Caco-2 (cell line): Measurements from ENCODE around the gene IL21R. TPM values are rescaled to one million over a fixed set of nuclear protein-coding genes. Genes with fewer than 3 reads are reported as not detected.

Source experiments
- BruUV-seq: library from RNA; stranded (reverse); fragments of 400-500 nt; replicated peaks from 2 replicates; lab custom pipeline; 2021; lab: Mats Ljungman, UMichigan
- CTCF ChIA-PET: fragments of 300-600 bp; sonication (Branson Sonifier 250); formaldehyde crosslinking; loops from one replicate; lab custom pipeline; 2022; ENCODE audit warnings: antibody characterized with exemption; lab: Charles Lee
- POLR2A ChIA-PET: fragments of 300-600 bp; sonication (Branson Sonifier 250); formaldehyde crosslinking; loops from one replicate; lab custom pipeline; 2022; ENCODE audit warnings: antibody characterized with exemption; lab: Charles Lee
- DNase-seq, 2 experiments: peaks; one replicate each; pipeline versions ENCODE4 v3.0.0 to v3.0.0-alpha.2; 2020 to 2022
- H3K27me3 ChIP-seq: replicated peaks from 2 replicates; pipeline ENCODE4 v1.6.0; 2011; ENCODE audit warnings: low read length; ENCODE audit not compliant: control insufficient read depth, insufficient read depth
- H3K36me3 ChIP-seq: 2 replicates; pipeline ENCODE4 v1.5.1; 2011; ENCODE audit warnings: low read length; ENCODE audit not compliant: control insufficient read depth, insufficient read depth
- H3K4me1 ChIP-seq: fragments of 250-450 bp; sonication (Bioruptor Pico); 2 replicates; pipeline ENCODE4 v1.5.1; 2020; ENCODE audit warnings: mild to moderate bottlenecking
- H3K4me3 ChIP-seq: 2 replicates; pipeline ENCODE4 v1.5.1; 2011; ENCODE audit warnings: low read depth, mild to moderate bottlenecking, control low read depth, low read length
- H3K9me3 ChIP-seq: fragments of 250-450 bp; sonication (Bioruptor Pico); 2 replicates; pipeline ENCODE4 v1.5.1; 2020; ENCODE audit warnings: mild to moderate bottlenecking, moderate library complexity
- H3K27ac Mint-ChIP-seq: one replicate; pipeline ENCODE4 v1.8.0; 2022; ENCODE audit warnings: mixed read lengths; ENCODE audit not compliant: unreplicated experiment
- H3K27me3 Mint-ChIP-seq: one replicate; pipeline ENCODE4 v1.8.0; 2022; ENCODE audit warnings: mixed read lengths; ENCODE audit not compliant: insufficient read depth, unreplicated experiment
- H3K36me3 Mint-ChIP-seq: one replicate; pipeline ENCODE4 v1.8.0; 2022; ENCODE audit warnings: mild to moderate bottlenecking, mixed read lengths; ENCODE audit not compliant: insufficient read depth, unreplicated experiment
- H3K4me1 Mint-ChIP-seq: one replicate; pipeline ENCODE4 v1.8.0; 2022; ENCODE audit warnings: low read depth, mixed read lengths; ENCODE audit not compliant: unreplicated experiment
- H3K4me3 Mint-ChIP-seq: one replicate; pipeline ENCODE4 v1.8.0; 2022; ENCODE audit warnings: mild to moderate bottlenecking, moderate library complexity, mixed read lengths; ENCODE audit not compliant: unreplicated experiment
- H3K9me3 Mint-ChIP-seq: one replicate; pipeline ENCODE4 v1.8.0; 2022; ENCODE audit warnings: mixed read lengths; ENCODE audit not compliant: unreplicated experiment
- intact Hi-C: fragments of 100-400 bp; cut with micrococcal nuclease; formaldehyde crosslinking; loops from one replicate; pipeline ENCODE4 v1.10.0; 2022; ENCODE audit not compliant: unreplicated experiment
- total RNA-seq: library from RNA; stranded (reverse); gene quantifications from 2 replicates; pipeline ENCODE4 v1.2.3, GENCODE V29; 2022
- TF ChIP-seq, protein P1 (sequence below), 2 experiments: fragments of 200-600 bp in 1 of 2; IDR thresholded peaks; 1 replicate in 1 of 2; 2 replicates in 1 of 2; pipeline versions ENCODE4 v1.5.1 to v1.8.0; 2011 to 2022; ENCODE audit warnings: antibody characterized with exemption in 1 of 2, control low read depth in 1 of 2, inconsistent platforms in 1 of 2, low read depth in 1 of 2, low read length in 1 of 2, mild to moderate bottlenecking in 1 of 2, moderate library complexity in 1 of 2; ENCODE audit not compliant: insufficient read depth in 1 of 2, severe bottlenecking in 1 of 2, unreplicated experiment in 1 of 2

IL21R gene
- total RNA-seq, 1 experiment from 2014 or later, result 0.07 TPM

DNA sequence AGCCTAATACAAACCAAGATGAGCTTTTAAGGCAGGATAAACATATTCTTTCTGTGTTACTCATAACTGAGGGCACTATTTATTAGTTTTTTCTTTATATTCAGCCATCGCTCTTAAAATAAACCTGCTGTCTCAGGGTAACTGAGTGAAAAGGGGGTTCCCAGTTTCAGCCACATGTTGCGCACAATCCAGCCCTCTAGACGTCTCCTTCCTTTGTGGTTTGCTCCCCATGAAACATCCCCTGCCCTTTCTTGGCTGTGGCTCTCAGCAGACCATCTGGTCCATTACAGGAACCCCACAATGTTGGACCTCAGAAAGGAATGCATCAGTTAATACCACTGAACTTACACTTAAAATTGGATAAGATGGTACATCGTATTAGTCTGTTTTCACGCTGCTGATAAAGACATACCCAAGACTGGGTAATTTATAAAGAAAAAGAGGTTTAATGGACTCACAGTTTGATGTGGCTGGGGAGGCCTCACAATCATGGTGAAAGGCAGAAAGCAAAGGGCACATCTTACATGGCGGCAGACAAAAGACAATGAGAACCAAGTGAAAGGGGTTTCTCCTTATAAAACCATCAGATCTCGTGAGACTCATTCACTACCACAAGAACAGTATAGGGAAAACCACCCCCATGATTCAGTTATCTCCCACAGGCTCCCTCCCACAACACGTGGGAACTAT lies 12.6 kb upstream of the IL21R start:
- CTCF ChIA-PET, result interaction anchor here (1.1 kb wide), 1 partner anchor 21 kb away, joined by 3 read pairs; no protein-coding TSS in a partner anchor
- TF ChIP-seq, protein P1, sequence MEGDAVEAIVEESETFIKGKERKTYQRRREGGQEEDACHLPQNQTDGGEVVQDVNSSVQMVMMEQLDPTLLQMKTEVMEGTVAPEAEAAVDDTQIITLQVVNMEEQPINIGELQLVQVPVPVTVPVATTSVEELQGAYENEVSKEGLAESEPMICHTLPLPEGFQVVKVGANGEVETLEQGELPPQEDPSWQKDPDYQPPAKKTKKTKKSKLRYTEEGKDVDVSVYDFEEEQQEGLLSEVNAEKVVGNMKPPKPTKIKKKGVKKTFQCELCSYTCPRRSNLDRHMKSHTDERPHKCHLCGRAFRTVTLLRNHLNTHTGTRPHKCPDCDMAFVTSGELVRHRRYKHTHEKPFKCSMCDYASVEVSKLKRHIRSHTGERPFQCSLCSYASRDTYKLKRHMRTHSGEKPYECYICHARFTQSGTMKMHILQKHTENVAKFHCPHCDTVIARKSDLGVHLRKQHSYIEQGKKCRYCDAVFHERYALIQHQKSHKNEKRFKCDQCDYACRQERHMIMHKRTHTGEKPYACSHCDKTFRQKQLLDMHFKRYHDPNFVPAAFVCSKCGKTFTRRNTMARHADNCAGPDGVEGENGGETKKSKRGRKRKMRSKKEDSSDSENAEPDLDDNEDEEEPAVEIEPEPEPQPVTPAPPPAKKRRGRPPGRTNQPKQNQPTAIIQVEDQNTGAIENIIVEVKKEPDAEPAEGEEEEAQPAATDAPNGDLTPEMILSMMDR (IDR thresholded peaks at IDR 0.05; ENCODE audit: insufficient read depth in 1 of 2, low read depth in 1 of 2, low read length in 1 of 2, severe bottlenecking in 1 of 2, unreplicated experiment in 1 of 2), result no peak
- DNase-seq, result no peak
- H3K27ac Mint-ChIP-seq, result no peak overlapping the region
- no peaks in the 10 kb centered on the region for H3K4me1 Mint-ChIP-seq
- no TSS peak for BruUV-seq
- H3K4me1 ChIP-seq, result no peaks in the 10 kb centered on the region
- no peak overlapping the region for H3K4me3 ChIP-seq
- no peaks in the 10 kb centered on the region for H3K36me3 ChIP-seq
- peaks cover 17% of the 10 kb centered on the region for H3K27me3 Mint-ChIP-seq
- no peaks in the 10 kb centered on the region for H3K9me3 ChIP-seq
- H3K4me3 Mint-ChIP-seq, result no peak overlapping the region
- no peaks in the 10 kb centered on the region for H3K27me3 ChIP-seq
- intact Hi-C loops, result no loop called here
- POLR2A ChIA-PET, result no interaction called here
- no peaks in the 10 kb centered on the region for H3K36me3 Mint-ChIP-seq
- H3K9me3 Mint-ChIP-seq, result no peaks in the 10 kb centered on the region

DNA sequence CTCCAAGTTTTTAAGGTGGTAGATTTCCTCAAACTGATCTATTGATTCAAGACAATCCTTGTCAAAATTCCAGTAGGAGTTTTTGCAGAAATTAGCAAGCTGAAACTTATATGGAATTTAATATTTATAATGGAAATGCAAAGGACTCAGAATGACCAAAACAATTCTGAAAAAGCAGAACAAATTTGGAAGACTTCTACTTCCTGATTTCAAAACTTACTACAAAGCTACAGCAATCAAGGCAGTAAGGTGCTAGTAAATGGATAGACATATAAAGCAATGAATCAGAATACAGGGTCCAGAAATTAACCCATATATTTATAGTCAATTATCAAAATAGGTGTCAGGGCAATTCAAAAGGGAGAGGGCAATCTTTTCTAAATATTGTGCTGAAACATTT lies 11.8 kb upstream of the IL21R start:
- no peak for DNase-seq
- H3K4me3 Mint-ChIP-seq, result no peak overlapping the region
- intact Hi-C loops, result no loop called here
- Histone ChIP-seq H3K4me1 (no peaks in the 10 kb centered on the region), H3K4me3 (no peak overlapping the region), H3K36me3 (no peaks in the 10 kb centered on the region), H3K9me3 (0 out of 2 replicates have a peak, but pooled peaks cover under 1% of the 10 kb centered on the region), H3K27me3 (no peaks in the 10 kb centered on the region)
- no peaks in the 10 kb centered on the region for H3K9me3 Mint-ChIP-seq
- no peaks in the 10 kb centered on the region for H3K36me3 Mint-ChIP-seq
- H3K27me3 Mint-ChIP-seq, result peaks cover 22% of the 10 kb centered on the region
- no TSS peak for BruUV-seq
- ChIA-PET CTCF (no interaction called here), POLR2A (no interaction called here)
- no peak overlapping the region for H3K27ac Mint-ChIP-seq
- H3K4me1 Mint-ChIP-seq, result no peaks in the 10 kb centered on the region
- TF ChIP-seq, protein P1 (IDR thresholded peaks at IDR 0.05; ENCODE audit: insufficient read depth in 1 of 2, low read depth in 1 of 2, low read length in 1 of 2, severe bottlenecking in 1 of 2, unreplicated experiment in 1 of 2), result no peak

DNA sequence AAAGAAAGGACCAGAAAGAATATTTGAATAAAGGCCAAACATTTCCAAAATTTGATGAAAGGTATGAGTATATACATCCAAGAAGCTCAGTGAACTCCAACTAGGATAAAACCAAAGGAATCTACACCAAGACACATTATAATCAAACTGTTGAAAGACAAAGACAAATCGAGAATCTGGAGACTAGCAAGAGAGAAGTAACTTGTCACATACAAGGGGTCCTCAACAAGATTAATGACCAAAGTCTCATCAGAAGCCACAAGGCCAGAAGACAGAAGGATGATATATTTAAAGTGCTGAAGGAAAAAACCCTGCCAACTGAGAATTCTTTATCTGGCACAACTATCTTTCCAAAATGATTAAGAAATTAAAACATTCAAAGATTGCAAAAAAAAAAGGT lies 9.3 kb upstream of the IL21R start:
- TF ChIP-seq, protein P1 (IDR thresholded peaks at IDR 0.05; ENCODE audit: insufficient read depth in 1 of 2, low read depth in 1 of 2, low read length in 1 of 2, severe bottlenecking in 1 of 2, unreplicated experiment in 1 of 2), result no peak
- no peaks in the 10 kb centered on the region for H3K36me3 Mint-ChIP-seq
- intact Hi-C loops, result no loop called here
- no peak for DNase-seq
- H3K4me3 Mint-ChIP-seq, result no peak overlapping the region
- Histone ChIP-seq H3K9me3 (0 out of 2 replicates have a peak, but pooled peaks cover 3% of the 10 kb centered on the region), H3K4me3 (no peak overlapping the region), H3K27me3 (no peaks in the 10 kb centered on the region), H3K4me1 (no peaks in the 10 kb centered on the region), H3K36me3 (no peaks in the 10 kb centered on the region)
- H3K4me1 Mint-ChIP-seq, result no peaks in the 10 kb centered on the region
- ChIA-PET CTCF (interaction anchor here (0.6 kb wide), 1 partner anchor 143 kb away, joined by 3 read pairs; no protein-coding TSS in a partner anchor), POLR2A (no interaction called here)
- no TSS peak for BruUV-seq
- peaks cover 22% of the 10 kb centered on the region for H3K27me3 Mint-ChIP-seq
- no peaks in the 10 kb centered on the region for H3K9me3 Mint-ChIP-seq
- H3K27ac Mint-ChIP-seq, result no peak overlapping the region
